Activated CD4-positive, alpha-beta T cell treated with anti-CD3 and anti-CD28 coated beads, Interleukin-2, Interleukin-6, amounts not matched to agents 100 ng/mL and 50 ng/mL, durations not matched to agents 16 hours and 8 hours (primary cell): ENCODE data around the gene HLA-DMB.
A peak's percentile ranks its signal among the peaks of the same experiment; 100 is the strongest.

Experiments used
- DNase-seq: peaks from one replicate; pipeline ENCODE4 v3.0.0-alpha.2; 2020

The HLA-DMB gene

GRCh38 chr6:32905078-32905477 lies 35.8 kb downstream of the HLA-DMB start:
- no peak for DNase-seq

DNA sequence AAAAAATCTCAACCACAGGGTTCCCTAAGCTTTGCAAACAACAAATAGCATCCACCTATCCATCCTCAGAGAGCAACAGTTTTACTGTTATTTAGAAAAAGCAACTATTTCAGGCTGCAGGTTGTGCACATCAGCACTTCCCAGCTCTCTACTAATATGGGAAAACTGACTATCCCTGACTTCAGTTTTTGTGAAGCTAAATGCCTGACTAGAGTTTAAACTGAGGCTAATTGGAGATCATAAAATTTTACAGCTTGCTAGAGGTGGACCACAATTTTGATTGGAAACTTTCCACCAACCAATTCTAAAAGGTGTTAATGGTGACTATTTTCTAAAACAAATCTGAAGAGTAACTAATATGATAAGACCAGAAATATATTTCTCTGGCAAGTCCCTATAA lies 36.9 kb downstream of the HLA-DMB start:
- no peak for DNase-seq

DNA sequence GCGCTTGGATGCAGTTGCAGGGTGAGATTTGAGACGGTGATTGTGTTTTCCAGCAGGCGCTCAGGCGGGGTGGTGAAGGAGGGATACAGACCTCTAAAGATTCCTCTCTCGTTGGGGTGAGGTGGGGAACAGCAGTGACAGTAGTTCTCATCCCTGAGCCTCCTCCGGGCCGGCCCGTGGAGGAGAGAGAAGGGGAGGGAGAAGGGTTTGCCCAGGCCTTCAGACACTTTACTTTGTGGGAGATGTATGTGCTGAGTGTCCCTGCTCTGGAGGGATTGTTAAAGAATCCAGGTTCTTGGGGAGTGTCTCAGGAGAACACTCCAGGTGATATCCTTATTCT lies 45.9 kb downstream of the HLA-DMB start:
- DNase-seq, result peak; percentile 10

DNA sequence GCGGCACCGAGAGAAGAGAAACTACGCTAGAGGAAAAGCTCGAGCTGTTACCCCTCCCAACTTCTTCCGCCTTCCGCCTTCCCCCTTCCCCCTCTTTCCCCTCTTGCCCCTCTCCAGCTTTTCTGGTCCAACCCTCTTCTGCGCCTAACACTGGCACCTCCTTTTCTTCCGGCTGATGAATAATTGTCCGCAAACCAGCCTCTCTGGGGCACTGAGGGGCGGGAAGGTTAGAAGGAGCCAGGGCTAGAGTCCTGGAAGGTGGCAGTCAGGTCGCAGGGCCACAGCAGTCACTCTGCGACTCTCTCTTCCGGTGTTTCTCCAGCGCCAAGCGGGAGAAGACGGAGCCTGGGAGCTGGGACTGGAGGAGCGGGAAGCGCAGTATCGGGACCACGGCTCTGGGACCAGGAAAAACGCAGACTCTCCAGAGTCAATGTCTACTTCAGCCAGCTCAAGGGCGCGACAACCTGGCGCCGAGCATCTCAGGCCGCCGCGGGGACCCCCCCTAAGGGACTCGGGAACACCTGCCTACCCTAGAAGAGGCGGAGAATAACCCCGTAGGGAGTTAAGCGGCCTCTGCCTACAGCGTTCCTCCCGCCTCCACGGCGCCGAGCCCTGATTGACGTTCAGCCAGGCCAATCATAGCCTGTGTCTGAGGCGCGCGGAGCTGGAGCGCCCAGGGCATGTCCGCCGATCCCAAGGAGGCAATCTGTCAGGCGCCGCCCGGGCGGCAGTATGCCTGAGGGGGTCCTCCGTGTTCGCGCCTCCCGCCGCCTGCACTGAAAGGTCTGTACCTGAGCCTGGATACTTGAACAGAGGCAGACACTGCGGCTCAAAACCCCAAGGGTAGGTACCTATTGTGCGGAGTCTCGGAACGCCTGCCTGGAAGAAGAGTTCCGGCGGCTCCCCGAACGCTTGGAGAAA lies 46.5 kb downstream of the HLA-DMB start:
- peak; percentile 97 for DNase-seq

DNA sequence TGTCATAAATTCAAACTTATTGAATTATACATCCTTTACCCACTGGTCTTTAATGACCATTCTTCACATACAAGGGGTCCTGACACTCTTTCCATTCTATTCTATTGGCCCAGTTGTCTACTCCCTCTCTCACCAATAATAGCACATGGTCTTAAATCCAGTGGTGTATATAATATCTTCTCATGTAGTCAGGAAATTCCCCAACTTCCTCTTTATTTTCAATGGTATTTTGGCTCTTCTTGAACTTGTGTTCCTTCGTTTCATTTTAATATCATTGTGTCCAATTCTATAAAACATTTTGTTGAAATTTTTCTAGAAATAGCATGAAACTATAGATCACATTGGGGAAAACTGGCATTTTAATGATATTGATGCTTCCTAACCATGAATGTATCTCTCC lies 50.0 kb downstream of the HLA-DMB start:
- DNase-seq, result no peak

GRCh38 chr6:32889533-32889932 lies 51.3 kb downstream of the HLA-DMB start:
- DNase-seq, result no peak

DNA sequence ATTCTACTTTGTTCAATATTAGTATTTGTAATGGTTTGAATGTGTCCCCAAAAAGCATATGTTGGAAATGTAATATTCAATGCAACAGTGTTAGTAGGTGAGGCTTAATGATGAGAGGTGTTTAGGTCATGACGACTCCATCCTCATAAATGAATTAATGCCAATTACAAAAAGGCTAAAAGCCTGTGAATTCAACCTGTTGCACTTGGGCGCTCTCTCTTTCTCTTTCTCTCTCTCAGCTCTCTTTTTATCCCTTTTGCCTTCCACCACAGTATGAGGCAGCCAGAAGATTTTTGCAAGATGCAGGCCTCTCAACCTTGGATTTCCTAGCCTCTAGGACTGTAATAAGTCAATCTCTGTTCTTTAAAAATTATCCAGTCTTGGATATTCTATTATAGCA lies 52.3 kb downstream of the HLA-DMB start:
- no peak for DNase-seq

- DNase-seq, result no peak
Observed at GRCh38 chr6:32887616-32888015, 53.2 kb downstream of the HLA-DMB start.

- DNase-seq, result no peak
Observed at GRCh38 chr6:32886681-32887383, 54.0 kb downstream of the HLA-DMB start.

GRCh38 chr6:32885698-32886286 lies 55.0 kb downstream of the HLA-DMB start:
- peak; percentile 79 for DNase-seq
